SK-N-SH (cell line): ENCODE results near the gene CCL24.

Experiments
- ELF1 ChIP-seq: IDR thresholded peaks from 2 replicates; pipeline ENCODE4 v1.4.0; 2012
- EZH2phosphoT487 ChIP-seq: fragments of 200-600 bp; sonication (generic); IDR thresholded peaks from 2 replicates; pipeline ENCODE4 v1.6.1; 2017; ENCODE audit warnings: low read depth, mixed run types, mild to moderate bottlenecking, antibody characterized with exemption, moderate library complexity, borderline replicate concordance
- MEF2A ChIP-seq: IDR thresholded peaks from 2 replicates; pipeline ENCODE4 v1.4.0; 2012; ENCODE audit warnings: low read depth, borderline replicate concordance
- MXI1 ChIP-seq: IDR thresholded peaks from 2 replicates; pipeline ENCODE4 v1.6.1; 2012; ENCODE audit warnings: mild to moderate bottlenecking, low read depth, low read length, improper control_type of control experiment
- NFIC ChIP-seq: IDR thresholded peaks from 2 replicates; pipeline ENCODE4 v1.4.0; 2012; ENCODE audit warnings: borderline replicate concordance
- POLR2AphosphoS5 ChIP-seq: IDR thresholded peaks from 2 replicates; pipeline ENCODE4 v1.6.1; 2012; ENCODE audit warnings: low read depth, low read length
- RCOR1 ChIP-seq: fragments of 150-350 bp; IDR thresholded peaks from 2 replicates; pipeline ENCODE4 v1.6.1; 2017; ENCODE audit warnings: antibody characterized with exemption, low read length
- SMC3 ChIP-seq: IDR thresholded peaks from 2 replicates; pipeline ENCODE4 v1.6.1; 2012; ENCODE audit warnings: low read depth, low read length, improper control_type of control experiment
- TAF1 ChIP-seq: IDR thresholded peaks from 2 replicates; pipeline ENCODE4 v1.6.1; 2012; ENCODE audit warnings: low read depth, mild to moderate bottlenecking, low read length, moderate library complexity, borderline replicate concordance
- YY1 ChIP-seq: IDR thresholded peaks from 2 replicates; pipeline ENCODE4 v1.4.0; 2012; ENCODE audit warnings: low read depth, mild to moderate bottlenecking
- TF ChIP-seq, protein P1 (sequence below): fragments of 200-600 bp; sonication (generic); IDR thresholded peaks from 2 replicates; pipeline ENCODE4 v1.6.1; 2017; ENCODE audit warnings: antibody characterized with exemption, mild to moderate bottlenecking, moderate library complexity
- TF ChIP-seq, protein P2 (sequence below): fragments of 150-350 bp; IDR thresholded peaks from 2 replicates; pipeline ENCODE4 v1.6.1; 2017; ENCODE audit warnings: antibody characterized with exemption, low read length, low read depth, borderline replicate concordance
- TF ChIP-seq, protein P3 (sequence below): IDR thresholded peaks from 2 replicates; pipeline ENCODE4 v1.6.1; 2012; ENCODE audit warnings: mild to moderate bottlenecking, low read depth, low read length, moderate library complexity
- TF ChIP-seq, protein P4 (sequence below): IDR thresholded peaks from 2 replicates; pipeline ENCODE4; 2012

DNA sequence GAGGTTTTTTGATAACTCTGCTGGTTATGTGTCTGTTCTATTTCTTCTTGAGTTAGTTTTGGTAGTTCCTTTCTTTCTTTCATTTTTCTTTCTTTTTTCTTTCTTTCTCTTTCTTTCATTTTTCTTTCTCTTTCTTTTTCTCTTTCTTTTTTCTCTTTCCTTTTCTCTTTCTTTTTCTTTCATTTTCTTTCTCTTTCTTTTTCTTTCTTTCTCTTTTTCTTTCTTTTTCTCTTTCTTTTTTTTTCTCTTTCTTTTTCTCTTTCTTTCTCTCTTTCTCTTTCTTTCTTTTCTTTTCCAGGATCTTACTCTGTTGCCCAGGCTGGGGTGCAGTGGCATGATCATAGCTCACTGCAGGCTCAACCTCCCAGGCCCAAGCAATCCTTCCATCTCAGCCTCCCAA, 44.8 kb upstream of the CCL24 start:
- TF ChIP-seq NFIC, result no peak
- TF ChIP-seq SMC3, result no peak
- TF ChIP-seq EZH2phosphoT487, result no peak
- TF ChIP-seq, protein P1, sequence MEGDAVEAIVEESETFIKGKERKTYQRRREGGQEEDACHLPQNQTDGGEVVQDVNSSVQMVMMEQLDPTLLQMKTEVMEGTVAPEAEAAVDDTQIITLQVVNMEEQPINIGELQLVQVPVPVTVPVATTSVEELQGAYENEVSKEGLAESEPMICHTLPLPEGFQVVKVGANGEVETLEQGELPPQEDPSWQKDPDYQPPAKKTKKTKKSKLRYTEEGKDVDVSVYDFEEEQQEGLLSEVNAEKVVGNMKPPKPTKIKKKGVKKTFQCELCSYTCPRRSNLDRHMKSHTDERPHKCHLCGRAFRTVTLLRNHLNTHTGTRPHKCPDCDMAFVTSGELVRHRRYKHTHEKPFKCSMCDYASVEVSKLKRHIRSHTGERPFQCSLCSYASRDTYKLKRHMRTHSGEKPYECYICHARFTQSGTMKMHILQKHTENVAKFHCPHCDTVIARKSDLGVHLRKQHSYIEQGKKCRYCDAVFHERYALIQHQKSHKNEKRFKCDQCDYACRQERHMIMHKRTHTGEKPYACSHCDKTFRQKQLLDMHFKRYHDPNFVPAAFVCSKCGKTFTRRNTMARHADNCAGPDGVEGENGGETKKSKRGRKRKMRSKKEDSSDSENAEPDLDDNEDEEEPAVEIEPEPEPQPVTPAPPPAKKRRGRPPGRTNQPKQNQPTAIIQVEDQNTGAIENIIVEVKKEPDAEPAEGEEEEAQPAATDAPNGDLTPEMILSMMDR, result no peak
- no peak for TF ChIP-seq ELF1
- TF ChIP-seq, protein P2, sequence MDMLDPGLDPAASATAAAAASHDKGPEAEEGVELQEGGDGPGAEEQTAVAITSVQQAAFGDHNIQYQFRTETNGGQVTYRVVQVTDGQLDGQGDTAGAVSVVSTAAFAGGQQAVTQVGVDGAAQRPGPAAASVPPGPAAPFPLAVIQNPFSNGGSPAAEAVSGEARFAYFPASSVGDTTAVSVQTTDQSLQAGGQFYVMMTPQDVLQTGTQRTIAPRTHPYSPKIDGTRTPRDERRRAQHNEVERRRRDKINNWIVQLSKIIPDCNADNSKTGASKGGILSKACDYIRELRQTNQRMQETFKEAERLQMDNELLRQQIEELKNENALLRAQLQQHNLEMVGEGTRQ, result no peak
- TF ChIP-seq, protein P3, sequence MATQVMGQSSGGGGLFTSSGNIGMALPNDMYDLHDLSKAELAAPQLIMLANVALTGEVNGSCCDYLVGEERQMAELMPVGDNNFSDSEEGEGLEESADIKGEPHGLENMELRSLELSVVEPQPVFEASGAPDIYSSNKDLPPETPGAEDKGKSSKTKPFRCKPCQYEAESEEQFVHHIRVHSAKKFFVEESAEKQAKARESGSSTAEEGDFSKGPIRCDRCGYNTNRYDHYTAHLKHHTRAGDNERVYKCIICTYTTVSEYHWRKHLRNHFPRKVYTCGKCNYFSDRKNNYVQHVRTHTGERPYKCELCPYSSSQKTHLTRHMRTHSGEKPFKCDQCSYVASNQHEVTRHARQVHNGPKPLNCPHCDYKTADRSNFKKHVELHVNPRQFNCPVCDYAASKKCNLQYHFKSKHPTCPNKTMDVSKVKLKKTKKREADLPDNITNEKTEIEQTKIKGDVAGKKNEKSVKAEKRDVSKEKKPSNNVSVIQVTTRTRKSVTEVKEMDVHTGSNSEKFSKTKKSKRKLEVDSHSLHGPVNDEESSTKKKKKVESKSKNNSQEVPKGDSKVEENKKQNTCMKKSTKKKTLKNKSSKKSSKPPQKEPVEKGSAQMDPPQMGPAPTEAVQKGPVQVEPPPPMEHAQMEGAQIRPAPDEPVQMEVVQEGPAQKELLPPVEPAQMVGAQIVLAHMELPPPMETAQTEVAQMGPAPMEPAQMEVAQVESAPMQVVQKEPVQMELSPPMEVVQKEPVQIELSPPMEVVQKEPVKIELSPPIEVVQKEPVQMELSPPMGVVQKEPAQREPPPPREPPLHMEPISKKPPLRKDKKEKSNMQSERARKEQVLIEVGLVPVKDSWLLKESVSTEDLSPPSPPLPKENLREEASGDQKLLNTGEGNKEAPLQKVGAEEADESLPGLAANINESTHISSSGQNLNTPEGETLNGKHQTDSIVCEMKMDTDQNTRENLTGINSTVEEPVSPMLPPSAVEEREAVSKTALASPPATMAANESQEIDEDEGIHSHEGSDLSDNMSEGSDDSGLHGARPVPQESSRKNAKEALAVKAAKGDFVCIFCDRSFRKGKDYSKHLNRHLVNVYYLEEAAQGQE, result no peak
- no peak for TF ChIP-seq YY1
- TF ChIP-seq, protein P4, sequence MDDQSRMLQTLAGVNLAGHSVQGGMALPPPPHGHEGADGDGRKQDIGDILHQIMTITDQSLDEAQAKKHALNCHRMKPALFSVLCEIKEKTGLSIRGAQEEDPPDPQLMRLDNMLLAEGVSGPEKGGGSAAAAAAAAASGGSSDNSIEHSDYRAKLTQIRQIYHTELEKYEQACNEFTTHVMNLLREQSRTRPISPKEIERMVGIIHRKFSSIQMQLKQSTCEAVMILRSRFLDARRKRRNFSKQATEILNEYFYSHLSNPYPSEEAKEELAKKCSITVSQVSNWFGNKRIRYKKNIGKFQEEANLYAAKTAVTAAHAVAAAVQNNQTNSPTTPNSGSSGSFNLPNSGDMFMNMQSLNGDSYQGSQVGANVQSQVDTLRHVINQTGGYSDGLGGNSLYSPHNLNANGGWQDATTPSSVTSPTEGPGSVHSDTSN, result no peak
- TF ChIP-seq RCOR1, result no peak
- TF ChIP-seq MXI1, result no peak
- no peak for TF ChIP-seq POLR2AphosphoS5
- no peak for TF ChIP-seq MEF2A
- no peak for TF ChIP-seq TAF1
